Measurements from ENCODE around the gene ZBTB7A.
A peak's percentile ranks its signal among the peaks of the same experiment; 100 is the strongest.

The ZBTB7A gene

DNA sequence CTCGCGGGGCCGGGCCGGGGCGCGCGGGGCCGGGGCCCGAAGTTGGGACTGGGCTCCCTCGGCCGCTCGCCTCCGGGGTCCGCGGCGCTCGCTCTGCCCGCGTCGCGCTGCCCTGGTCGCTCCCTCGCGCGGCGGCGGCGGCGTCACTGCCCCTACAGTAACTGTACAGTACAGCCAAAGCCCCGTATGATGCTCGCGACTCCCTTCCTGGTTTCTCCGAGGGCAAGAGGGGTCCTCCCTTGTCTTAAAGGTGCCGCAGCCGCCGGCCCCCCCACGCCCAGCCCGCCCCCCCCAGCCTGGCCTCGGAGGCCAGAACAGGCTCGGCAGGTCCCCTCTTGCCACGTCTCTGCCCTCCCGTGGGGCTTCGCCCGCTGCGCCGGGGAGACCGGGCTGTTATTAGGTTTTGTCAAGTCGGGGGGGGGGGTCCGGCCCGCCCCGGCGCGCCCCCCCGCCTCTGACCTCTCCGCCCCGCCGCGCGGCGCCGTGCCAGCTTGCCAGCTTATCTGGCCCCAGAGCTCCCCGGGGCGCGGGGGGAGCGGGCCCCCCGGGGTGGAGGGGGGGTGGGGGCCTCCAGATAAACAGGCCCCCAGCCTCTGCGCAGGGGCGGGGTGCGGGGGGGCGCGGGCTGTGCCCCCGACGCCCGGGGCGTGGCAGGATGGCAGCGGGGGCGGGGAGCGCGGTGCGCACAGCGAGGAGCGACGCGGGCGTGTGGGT lies at the start of gene ZBTB7A:
TSS of gene ZBTB7A (minus strand) at position 218 of the 714 bp plus-strand sequence. CDS start 11,667 bp downstream, outside the sequence.
- DNase-seq = peak; percentile 70 to 76

DNA sequence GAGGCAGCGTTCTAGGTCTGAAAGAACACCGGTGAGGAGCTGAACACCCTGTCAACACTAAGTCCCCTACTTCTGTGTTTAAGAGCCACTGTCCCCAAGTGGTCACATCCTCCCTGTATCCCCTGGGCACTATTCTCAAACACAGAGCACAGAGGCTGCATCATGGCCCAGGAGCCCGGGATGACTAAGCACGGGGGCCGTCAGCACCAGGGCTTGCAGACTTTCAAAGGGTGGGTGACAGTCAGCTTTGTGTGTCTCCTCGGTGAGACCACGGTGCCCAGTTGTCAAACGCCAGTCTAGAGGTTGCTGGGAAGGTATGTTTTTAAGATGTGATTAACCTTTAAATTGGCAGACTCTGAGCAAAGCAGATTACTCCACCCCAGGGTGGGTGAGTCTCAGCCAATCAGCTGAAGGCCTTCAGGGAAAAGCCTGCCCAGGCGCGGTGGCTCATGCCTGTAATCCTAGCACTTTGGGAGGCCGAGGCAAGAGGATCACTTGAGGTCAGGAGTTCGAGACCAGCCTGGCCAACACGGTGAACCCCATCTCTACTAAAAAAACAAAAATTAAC lies 49.2 kb upstream of the ZBTB7A start:
- DNase-seq = no peak

DNA sequence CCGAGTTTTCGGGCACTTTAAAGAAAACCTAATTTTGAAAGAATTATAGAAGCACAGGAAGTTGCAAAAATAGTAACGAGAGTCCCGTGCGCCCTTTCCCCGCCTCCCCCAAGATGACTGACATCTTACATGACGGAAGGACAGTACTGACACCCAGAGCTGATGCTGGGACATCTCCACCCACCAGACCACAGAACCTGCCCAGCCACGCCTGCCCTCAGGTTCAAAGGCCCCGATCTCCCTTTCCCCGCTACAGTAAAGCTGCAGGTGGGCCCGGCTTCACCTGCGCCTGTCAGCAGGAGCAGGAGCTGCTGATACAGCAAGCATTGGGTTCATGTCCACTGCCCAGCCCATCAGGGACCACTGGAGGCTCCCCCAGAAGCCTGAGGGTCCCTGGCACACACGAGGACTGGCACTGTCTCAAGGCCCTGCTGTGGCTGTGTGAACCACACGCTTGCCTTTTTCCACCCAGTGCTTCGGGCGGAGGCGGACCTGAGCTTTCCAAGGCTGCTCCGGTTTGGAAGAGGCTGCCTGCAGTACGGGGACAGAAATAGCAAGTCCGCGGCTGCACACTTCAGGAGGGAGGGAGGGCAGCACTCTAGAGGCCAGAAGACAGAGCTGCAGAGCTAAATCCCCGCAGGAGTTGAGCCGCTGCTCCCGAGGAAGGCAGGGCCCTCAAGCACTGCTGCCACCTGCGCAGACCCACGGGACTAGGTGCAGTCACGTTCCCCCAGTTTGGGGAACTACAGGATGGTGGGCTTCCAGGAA lies 48.5 kb upstream of the ZBTB7A start:
- no peak for DNase-seq

DNA sequence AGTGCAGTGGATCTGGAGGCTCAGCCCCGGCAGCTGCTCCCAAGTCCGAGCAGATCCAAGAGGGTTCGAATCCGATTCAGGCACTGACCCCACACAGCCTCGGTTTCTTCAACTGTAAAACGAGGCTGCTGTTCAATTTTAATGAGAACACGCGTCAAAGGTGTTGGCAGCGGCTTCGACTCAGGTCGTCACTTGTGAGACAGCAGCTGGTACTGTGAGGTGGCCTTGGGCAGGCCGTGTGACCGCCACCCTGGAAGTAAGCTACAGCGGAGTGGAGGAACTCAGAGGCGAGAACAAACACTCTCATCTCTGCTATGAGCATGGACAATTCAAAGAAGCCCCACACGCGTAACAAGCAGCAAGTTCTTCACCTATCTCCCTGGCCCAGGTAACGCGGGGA lies 47.5 kb upstream of the ZBTB7A start:
- DNase-seq = no peak

DNA sequence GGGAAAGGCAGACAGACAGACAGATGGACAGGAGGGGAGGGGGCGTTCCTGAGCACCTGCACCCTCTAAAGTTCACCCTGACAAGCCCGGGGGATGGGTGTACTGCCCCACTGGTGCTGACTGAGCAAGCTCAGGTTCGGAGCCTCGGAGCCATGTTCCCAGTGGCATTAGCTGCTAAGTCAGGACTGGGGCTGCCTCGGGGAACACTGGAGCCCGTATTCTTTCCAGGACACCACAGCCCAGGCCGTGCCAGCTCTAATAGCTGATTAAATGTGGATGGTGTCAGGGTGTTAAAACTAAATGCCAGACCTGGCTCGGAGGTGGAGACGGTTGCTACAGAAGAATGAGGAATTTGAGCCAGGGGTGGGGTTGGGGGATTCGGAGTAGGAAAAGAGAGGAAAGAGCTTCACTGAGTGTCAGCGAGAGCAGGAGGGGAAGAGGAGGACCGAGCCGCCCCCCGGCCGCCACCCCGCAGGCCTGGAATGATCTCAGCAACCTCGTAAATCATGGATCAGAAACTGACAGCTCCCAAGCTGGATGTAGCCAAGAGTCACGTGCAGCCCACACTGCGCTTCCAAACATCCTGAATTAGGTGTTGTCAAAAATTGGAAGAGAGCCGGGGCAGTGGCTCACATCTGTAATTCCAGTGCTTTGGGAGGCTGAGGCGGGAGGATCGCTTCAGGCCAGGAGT lies 46.8 kb upstream of the ZBTB7A start:
- DNase-seq = no peak

DNA sequence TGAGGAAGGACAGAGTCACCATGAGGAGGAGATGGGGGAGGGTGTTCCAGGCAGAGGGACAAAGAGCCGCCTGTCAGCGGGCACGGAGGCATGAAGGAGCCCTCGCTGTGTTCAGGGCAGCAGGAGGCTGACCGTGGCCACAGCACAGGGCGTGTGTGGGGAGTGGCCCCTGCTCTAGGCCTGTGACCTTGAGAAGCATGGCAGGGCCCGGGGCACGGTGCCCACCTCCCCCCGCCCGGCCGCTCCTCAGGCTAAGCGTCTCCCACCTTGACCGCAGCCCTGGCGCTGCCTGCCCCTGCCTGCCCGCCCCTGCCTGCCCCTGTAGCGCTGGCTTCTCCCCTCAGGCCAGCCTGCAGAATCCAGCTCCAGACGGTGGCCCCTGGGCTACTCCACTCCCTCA lies 45.7 kb upstream of the ZBTB7A start:
- DNase-seq = no peak

DNA sequence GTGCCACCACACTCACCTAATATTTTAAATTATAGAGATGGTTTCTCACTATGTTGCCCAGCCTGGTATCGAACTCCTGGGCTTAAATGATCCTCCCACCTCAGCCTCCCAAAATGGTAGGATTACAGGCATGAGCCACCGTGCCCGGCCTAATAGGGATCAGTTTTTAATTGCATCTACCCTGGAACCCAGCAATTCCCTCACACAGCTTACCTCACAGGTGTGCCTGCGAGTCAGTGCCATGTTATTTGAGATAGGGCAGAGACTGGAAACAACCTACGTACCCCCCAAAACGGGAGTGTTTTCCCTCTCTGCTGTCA lies 42.9 kb upstream of the ZBTB7A start:
- no peak for DNase-seq

DNA sequence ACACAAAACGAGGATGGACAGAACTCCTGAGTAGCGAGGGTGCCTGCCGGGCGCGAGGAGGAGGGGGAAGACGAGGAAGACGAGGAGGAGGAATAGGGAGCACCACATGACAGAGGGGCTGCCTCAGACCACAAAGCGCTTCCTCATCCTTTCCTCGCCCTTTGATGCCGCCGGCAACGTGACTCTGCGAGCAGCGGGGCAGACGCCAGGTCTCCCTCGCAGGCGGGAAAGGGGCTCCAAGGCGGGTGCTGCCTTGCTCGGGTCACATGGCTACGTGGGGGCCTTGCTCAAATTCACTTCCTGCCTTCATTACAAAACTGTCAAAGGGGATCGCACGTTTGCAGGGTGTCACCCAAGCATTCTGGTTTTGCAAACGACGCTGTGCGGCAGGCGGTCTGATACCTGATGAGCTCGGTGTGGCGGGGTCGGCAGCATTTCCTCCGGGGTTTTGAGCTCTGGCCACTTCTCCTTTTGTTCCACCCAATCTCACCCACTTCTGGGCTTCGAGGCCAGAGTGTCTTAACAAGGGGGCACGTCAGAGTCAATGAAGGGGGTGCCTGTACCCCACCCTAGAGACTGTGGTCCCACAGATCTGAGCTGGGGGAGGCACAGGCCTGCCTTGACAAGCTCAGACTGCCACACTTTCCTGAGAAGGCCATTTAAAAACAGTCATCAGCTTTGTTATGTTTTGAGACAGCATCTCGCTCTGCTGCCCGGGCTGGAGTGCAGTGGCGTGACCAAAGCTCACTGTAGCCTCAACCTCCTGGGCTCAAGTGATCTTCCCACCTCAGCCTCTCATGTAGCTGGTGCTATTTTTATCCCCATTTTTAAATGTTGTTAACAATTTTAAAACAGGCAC lies 42.3 kb upstream of the ZBTB7A start:
- DNase-seq = no peak

DNA sequence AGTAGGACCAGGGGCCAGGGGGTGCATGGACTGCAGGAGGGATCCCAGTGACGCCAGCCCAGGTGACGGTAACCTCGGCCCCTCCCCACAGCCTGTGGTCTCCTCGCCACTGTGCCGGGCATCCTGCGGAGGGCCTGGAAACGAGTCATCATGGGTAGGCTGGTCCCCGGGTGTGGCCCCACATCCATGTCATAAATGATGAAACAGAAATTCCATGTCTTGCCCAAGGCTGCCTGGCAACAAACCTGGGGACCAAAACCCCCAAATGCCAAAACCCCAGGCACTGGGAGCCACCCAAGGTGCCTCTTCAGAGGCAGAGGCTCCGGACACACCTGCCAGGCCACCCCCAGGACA lies 36.4 kb upstream of the ZBTB7A start:
- DNase-seq = no peak

DNA sequence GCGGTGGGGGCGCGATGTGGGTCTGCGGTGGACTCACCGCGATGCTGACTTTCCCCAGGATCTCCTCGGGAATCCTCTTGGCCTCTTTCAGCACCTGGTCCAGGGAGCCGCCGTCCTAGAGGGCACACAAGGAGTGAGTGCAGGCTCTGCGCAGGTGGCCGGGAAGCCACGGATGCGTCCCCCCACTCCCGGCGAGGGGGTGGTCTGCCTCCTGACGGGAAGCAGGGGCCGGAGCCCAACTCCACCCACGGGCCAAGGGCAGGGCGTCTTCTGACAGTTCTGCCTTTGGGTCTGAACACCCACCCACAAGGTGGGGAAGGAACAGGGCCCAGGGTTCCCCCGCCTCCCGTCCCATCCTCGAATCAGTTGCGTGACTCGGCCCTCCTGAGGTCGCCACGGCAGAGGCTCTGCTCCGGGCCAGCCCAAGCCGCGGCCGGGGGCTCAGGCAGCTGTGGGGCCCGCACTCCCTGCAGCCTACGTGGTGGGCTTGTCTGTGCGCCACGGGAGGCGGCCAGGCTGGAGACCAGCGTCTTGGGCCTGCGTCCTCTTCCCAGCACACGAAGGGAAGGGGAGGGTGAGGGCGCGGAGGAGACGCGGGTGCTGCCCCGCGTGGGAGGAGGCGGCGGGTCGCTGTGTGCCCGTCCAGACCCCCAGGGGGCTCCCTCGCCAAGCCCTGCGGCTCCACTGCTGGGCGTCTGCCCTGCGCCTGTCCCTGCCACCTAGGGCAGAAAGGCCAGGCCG lies 35.8 kb upstream of the ZBTB7A start:
- DNase-seq = no peak

DNA sequence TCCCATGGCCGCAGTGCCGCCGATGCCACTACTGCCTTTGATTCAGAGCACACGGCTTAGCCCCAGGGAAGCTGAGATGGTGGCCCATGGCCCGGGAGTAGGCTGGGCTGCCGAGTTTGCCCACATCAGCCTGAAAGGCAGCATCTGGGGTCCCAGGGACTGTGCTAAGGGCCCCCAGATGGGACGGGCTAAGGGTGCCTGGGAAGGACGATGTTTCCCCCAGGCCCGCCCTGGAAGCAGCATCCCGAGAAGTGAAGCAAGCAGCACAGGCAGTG lies 34.7 kb upstream of the ZBTB7A start:
- no peak for DNase-seq

DNA sequence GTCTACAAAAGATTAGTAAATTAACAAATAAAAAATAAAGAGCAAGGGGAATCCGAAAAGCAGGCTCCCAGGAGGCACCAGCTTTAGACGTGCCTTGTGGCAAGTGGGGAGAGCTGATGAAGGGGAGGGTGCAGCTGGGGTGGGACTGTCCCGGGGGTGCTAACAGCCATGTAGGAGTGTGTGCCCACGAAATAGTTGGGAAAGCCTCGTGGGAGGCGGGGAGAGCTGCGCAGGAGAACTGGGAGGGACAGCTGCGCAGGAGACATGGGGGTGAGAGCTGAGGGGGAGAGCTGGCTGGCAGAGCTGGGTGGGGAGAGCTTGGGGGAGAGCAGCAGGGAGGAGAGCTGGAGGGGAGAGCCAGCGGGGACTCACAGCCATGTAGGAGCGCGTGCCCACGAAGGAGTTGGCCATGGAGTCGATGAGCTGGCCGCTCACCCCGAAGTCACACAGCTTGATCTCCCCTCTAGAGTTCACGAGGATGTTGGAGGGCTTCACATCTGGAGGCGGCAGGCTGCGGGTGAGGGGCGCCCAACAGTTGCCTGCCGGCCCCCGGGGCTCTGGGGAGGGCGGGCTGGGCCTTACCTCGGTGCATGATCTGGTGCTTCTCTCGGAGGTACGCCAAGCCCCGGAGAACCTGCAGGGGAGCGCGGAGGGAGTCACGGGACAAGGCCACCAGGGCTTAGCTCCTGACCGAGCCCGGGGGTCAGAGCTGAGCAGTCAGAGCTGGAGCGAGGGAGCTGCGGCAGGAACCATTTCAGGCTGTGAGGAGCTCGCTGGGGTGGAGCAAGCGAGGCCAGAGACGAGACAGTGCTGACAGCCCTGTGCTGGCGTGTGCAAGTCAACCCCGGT lies 34.2 kb upstream of the ZBTB7A start:
- DNase-seq = no peak

DNA sequence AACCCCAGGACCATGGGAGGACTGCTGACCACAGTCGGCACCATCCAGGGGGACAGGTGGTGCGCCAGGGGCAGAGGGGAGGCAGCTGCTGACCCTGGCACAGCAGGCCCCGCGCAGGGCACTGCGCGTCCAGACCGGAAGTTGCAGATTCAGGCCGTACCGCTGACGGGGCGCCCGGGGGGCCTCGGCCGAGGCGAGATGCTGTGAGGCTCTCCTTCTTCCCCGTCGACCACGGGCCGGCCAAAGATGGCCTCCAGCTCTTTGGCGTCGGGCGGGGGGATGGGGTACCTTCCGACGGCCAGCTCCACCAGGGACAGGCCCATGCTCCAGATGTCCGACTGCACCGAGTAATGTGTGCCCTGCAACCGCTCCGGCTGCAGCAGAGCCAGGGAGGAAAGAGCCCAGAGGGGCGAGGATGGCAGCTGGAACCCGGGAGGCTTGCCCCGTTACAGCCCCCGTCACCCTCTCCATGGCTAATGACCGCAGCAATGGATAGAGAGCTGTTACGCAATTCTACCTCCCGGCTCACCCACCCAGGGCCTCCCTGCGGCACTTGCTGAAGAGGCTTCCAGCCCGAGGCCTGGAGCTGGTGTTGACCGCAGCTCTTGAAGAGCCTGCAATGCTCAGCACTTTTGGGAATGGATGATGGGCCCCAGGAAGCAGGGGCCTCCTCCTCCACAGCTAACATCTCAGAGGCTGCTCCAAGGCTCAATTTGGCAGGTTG lies 32.5 kb upstream of the ZBTB7A start:
- DNase-seq = no peak

DNA sequence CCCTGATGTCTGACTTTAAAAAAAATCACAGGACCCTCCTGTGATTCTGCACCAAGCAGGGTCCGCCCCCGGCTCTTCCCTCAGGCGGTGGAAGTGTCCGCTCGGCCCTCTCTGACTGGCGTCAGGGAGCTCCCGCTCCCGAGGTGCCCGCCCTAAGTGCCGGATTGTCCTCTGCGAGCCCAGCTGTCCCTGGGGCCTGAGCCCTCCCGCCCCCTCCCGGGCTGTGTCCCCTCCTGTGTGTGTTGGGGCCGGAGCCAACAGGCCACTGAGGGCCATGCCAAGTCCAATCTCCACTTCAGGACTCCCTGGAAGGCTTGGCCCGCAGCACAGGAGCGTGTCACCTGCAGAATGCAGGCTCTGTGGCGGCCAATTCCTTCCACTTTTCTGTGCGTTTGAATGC lies 31.8 kb upstream of the ZBTB7A start:
- no peak for DNase-seq

DNA sequence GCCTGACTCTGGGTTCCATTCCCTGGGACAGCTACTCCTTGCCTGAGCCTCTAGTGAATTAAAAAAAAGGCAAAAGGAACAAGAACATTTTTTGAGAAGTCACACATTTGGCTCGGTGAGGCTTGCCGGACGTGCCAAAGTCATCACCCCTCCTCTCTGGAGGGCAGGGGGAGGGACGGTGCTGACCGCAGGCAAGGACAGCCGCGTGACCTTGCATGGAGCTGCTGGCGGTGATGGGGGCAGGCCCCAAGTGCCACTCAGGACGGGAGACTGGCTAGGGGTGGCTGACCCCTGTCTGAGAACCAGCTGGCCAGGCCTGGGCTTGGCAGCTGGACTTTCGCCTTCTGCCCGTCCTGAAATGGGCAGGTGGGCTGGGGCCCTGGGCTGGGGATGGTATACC lies 30.8 kb upstream of the ZBTB7A start:
- no peak for DNase-seq

DNA sequence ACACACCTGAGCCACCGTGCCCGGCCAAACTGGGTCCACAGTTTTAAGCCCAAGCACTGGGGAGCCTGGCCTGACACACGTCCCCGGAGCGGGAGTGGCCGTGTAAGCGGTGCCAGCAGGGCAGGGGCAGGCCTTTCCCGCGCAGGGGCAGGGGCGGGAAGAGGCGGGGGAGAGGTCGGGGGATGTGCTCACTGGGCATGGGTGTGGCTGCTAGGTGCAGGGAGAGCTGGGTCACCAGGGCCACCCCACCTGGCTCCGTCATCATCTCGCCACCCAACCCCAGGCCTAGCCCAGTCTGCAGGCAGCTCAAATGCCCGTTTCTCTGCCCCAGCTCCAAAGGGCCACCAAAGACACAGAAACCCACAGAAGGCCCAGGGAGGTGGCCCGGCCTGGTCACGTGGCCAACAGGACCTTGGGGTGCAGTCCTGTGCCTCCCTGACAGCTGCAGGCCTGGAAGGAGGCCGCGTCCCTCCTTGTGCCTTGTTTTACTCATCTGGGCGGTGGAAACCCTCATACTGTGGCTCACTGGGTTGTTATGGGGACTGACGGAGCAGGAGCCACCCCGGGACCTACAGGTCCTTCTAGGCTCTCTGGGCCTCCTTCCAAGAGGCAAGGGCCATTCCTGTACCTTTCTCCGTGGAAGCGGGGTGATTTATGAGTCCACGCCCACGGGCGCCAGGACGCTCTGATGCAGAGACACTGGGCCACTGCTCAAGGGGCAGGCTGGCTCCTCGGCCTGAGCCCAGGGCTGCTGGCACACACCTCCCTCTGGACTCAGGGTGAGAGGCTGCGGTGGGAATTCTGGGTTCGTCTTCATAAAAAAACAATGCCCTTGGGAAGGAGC lies 29.6 kb upstream of the ZBTB7A start:
- DNase-seq = no peak

DNA sequence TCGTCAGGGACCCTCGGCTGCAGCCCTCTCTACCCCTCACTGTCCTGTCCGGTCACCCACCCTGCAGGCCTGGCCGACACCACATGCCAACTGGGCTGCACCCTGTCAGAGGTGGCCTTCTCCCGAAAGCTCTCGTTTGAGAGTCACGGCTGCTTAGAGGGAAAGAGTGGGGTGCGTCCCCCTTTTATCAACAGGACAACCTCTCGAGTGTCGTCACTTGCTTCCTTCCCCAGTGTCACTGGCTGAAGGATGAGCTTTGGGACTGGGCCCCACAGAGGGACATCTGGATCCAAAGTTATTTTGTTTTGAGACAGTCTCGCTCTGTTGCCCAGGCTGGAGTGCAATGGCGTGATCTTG lies 28.8 kb upstream of the ZBTB7A start:
- DNase-seq = no peak

DNA sequence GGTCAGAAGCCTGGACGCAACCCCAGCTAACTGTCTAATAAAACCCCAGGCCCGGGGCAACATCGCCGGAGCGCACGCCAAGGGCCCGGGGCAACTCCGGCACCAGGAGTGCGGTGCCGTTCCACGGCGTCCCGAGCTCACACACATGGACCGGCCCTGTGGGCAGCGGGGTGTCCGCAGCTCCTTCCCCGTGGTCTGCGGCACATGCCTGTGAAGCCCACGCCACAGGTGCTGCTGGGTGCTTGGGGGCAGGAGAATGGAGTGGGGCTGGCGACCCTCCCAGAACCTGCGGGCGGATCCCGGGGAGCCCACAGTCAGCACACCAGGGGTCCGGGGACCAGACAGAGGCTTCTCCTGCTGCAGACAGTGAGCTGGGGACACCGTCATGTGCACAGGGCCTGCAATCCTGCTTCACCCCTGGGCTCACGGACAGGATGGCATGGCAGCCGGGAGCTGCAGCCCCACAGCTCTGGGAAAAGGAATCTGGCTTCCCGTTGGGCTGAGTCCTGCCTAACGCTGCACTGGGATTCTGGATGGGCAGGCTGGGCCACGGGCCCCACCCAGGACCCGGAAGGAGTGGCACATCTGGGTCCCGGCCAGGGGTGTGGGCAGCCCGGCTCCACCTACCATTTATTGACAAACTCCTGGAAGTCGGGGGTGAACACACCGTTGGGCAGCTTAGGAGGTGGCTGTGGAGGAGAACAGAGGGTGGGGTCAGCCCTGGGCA lies 28.2 kb upstream of the ZBTB7A start:
- DNase-seq = no peak

DNA sequence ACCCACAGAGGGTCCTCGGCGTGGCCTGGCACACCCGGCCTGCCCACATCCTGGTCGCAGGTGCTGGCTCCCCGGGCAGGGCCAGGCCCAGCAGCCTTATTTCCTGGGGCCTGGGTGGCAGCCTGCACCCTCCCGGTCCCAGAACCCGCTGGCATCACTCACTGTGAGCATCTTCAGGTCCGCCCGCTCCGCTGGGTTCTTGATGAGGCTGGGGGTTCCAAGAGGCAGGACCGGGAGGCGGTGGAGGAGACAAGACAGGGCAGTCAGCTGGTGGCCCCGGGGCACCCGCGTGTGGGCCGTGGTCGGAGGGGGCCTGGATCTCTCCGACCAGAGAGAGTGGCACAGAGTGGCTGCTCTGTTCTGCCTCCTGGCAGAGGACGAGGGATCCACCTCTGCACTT lies 27.6 kb upstream of the ZBTB7A start:
- DNase-seq = no peak
